OCI-LY1 (cell line): ENCODE measurements around the gene ST6GALNAC4.

Source experiments
- H2AFZ ChIP-seq: fragments of 200-600 bp; sonication (generic), shearing (Covaris generic); 2 replicates; pipeline ENCODE4 v1.6.0; 2014; ENCODE audit warnings: antibody characterized with exemption, mild to moderate bottlenecking, low read length
- H3F3A ChIP-seq: fragments of 200-600 bp; sonication (generic), shearing (Covaris generic); 2 replicates; pipeline ENCODE4 v1.6.0; 2014; ENCODE audit warnings: mild to moderate bottlenecking, antibody characterized with exemption, low read length, moderate library complexity; ENCODE audit not compliant: insufficient read depth
- H3K27ac ChIP-seq: fragments of 200-600 bp; sonication (generic); 2 replicates; pipeline ENCODE4 v1.5.1; 2014; ENCODE audit warnings: low read length, mixed run types, mild to moderate bottlenecking, low read depth; ENCODE audit not compliant: poor library complexity, severe bottlenecking
- H3K27me3 ChIP-seq: fragments of 200-600 bp; sonication (generic); 2 replicates; pipeline ENCODE4 v1.6.0; 2014; ENCODE audit warnings: antibody characterized with exemption, mild to moderate bottlenecking, low read length, moderate library complexity; ENCODE audit not compliant: insufficient read depth
- H3K36me3 ChIP-seq: fragments of 200-600 bp; sonication (generic); 2 replicates; pipeline ENCODE4 v1.6.1; 2014; ENCODE audit warnings: mild to moderate bottlenecking, antibody characterized with exemption, low read length, moderate library complexity, mixed read lengths; ENCODE audit not compliant: insufficient read depth
- H3K4me1 ChIP-seq: fragments of 200-600 bp; sonication (generic); 2 replicates; pipeline ENCODE4 v1.5.1; 2014; ENCODE audit warnings: mild to moderate bottlenecking, low read length, moderate library complexity; ENCODE audit not compliant: insufficient read depth, severe bottlenecking
- H3K4me2 ChIP-seq: fragments of 200-600 bp; sonication (generic), shearing (Covaris generic); 2 replicates; pipeline ENCODE4 v1.6.1; 2014; ENCODE audit warnings: low read length
- H3K4me3 ChIP-seq: fragments of 200-600 bp; sonication (generic); 2 replicates; pipeline ENCODE4 v1.5.1; 2014; ENCODE audit warnings: low read length, low read depth, mild to moderate bottlenecking, mixed read lengths; ENCODE audit not compliant: poor library complexity, severe bottlenecking
- H3K79me2 ChIP-seq: fragments of 200-600 bp; shearing (Covaris generic); 2 replicates; pipeline ENCODE4 v1.6.1; 2016; ENCODE audit warnings: mixed run types, low read length, mixed read lengths; ENCODE audit not compliant: insufficient read depth
- H3K9ac ChIP-seq: fragments of 200-600 bp; sonication (generic), shearing (Covaris generic); 2 replicates; pipeline ENCODE4 v1.6.1; 2014; ENCODE audit warnings: mild to moderate bottlenecking, low read length, mixed read lengths
- H3K9me2 ChIP-seq: fragments of 200-600 bp; sonication (generic), shearing (Covaris generic); 2 replicates; pipeline ENCODE4 v1.6.1; 2014; ENCODE audit warnings: low read depth, mild to moderate bottlenecking, low read length, mixed read lengths
- H3K9me3 ChIP-seq: fragments of 200-600 bp; shearing (Covaris generic); 2 replicates; pipeline ENCODE4 v1.6.1; 2014; ENCODE audit warnings: low read length, mixed read lengths
- H4K20me1 ChIP-seq: fragments of 200-600 bp; sonication (generic), shearing (Covaris generic); 2 replicates; pipeline ENCODE4 v1.6.0; 2016; ENCODE audit warnings: mild to moderate bottlenecking, low read length; ENCODE audit not compliant: insufficient read depth
- CTCF ChIP-seq: fragments of 200-600 bp; sonication (generic), shearing (Covaris generic); IDR thresholded peaks from 2 replicates; pipeline ENCODE4 v1.5.1; 2017; ENCODE audit warnings: mild to moderate bottlenecking, antibody characterized with exemption, low read length, moderate library complexity, mixed read lengths
- EZH2 ChIP-seq: fragments of 200-600 bp; sonication (generic), shearing (Covaris generic); IDR thresholded peaks from 2 replicates; pipeline ENCODE4 v1.8.0; 2017; ENCODE audit warnings: borderline replicate concordance, mixed run types, mild to moderate bottlenecking, antibody characterized with exemption, low read length, moderate library complexity, mixed read lengths

Gene ST6GALNAC4

GRCh38 chr9:127950513-127951289 is 33.9 kb upstream of the ST6GALNAC4 start:
- H3F3A ChIP-seq: no peaks in the 10 kb centered on the region
- H3K27me3 ChIP-seq: no peaks in the 10 kb centered on the region
- no peak overlapping the region for H3K4me2 ChIP-seq
- no peaks in the 10 kb centered on the region for H3K9me2 ChIP-seq
- TF ChIP-seq EZH2: no peak
- TF ChIP-seq CTCF: no peak
- H3K79me2 ChIP-seq: peaks cover 22% of the 10 kb centered on the region
- peaks cover 26% of the 10 kb centered on the region for H3K4me1 ChIP-seq
- H3K4me3 ChIP-seq: no peak overlapping the region
- no peaks in the 10 kb centered on the region for H4K20me1 ChIP-seq
- H2AFZ ChIP-seq: no peak overlapping the region
- peaks cover 42% of the 10 kb centered on the region; the same call in 1 of the 2 replicates for H3K36me3 ChIP-seq
- H3K27ac ChIP-seq: peak overlapping the region; percentile 43
- no peaks in the 10 kb centered on the region for H3K9me3 ChIP-seq
- H3K9ac ChIP-seq: no peak overlapping the region

- H3K79me2 ChIP-seq: peaks cover 20% of the 10 kb centered on the region
- peaks cover 49% of the 10 kb centered on the region for H3K36me3 ChIP-seq
- no peaks in the 10 kb centered on the region for H3K9me3 ChIP-seq
- H3K4me1 ChIP-seq: peaks cover 18% of the 10 kb centered on the region
- H3K4me3 ChIP-seq: no peak overlapping the region
- no peak overlapping the region for H3K9ac ChIP-seq
- no peak overlapping the region for H2AFZ ChIP-seq
- no peak for TF ChIP-seq CTCF
- no peak for TF ChIP-seq EZH2
- H3K27me3 ChIP-seq: no peaks in the 10 kb centered on the region
- peak overlapping the region; percentile 43 for H3K27ac ChIP-seq
- no peaks in the 10 kb centered on the region for H3F3A ChIP-seq
- no peak overlapping the region for H3K4me2 ChIP-seq
- no peaks in the 10 kb centered on the region for H3K9me2 ChIP-seq
- H4K20me1 ChIP-seq: no peaks in the 10 kb centered on the region
Measured at GRCh38 chr9:127949827-127950512, 33.1 kb upstream of the ST6GALNAC4 start.

- H3K4me2 ChIP-seq: no peak overlapping the region
- no peaks in the 10 kb centered on the region for H4K20me1 ChIP-seq
- no peaks in the 10 kb centered on the region for H3F3A ChIP-seq
- 0 out of 2 replicates have a peak, but pooled peaks cover 1% of the 10 kb centered on the region for H3K79me2 ChIP-seq
- no peaks in the 10 kb centered on the region for H3K9me3 ChIP-seq
- no peak for TF ChIP-seq CTCF
- no peak for TF ChIP-seq EZH2
- H3K4me1 ChIP-seq: peaks cover 6% of the 10 kb centered on the region
- H2AFZ ChIP-seq: no peak overlapping the region
- no peak overlapping the region for H3K27ac ChIP-seq
- no peaks in the 10 kb centered on the region for H3K9me2 ChIP-seq
- peaks cover 68% of the 10 kb centered on the region for H3K36me3 ChIP-seq
- H3K4me3 ChIP-seq: no peak overlapping the region
- no peaks in the 10 kb centered on the region for H3K27me3 ChIP-seq
- H3K9ac ChIP-seq: no peak overlapping the region
Measured at GRCh38 chr9:127947841-127948710, 31.2 kb upstream of the ST6GALNAC4 start.
